CD4-positive, alpha-beta T cell (primary cell): ENCODE measurements around the gene MYLK4. TPM values are rescaled to one million over a fixed set of nuclear protein-coding genes. Genes with fewer than 3 reads are reported as not detected.

Source experiments
- ATAC-seq: fragments of 200-7000 bp; cut with Tn5 transposase; one replicate; pipeline ENCODE4 v1.10.0; 2022; ENCODE audit warnings: mild to moderate bottlenecking; ENCODE audit not compliant: poor library complexity
- CTCF ChIA-PET: fragments of 350-600 bp; sonication (Branson Sonifier 250); formaldehyde crosslinking; loops from one replicate; lab custom pipeline; 2021; ENCODE audit warnings: antibody characterized with exemption, inconsistent platforms; lab: Charles Lee
- POLR2A ChIA-PET: fragments of 350-600 bp; sonication (Branson Sonifier 250); formaldehyde crosslinking; loops from one replicate; lab custom pipeline; 2021; ENCODE audit warnings: antibody characterized with exemption, inconsistent platforms; lab: Charles Lee
- DNase-seq, 14 experiments: peaks; one replicate each; pipeline ENCODE4 v3.0.0-alpha.2; 2013 to 2020; ENCODE audit warnings: mixed read lengths in 2 of 14
- H3K27ac ChIP-seq, 2 donors: one replicate each; pipeline versions ENCODE4 v1.5.1 to v1.7.0; 2013; ENCODE audit warnings: low read length in 2 of 2, low read depth in 1 of 2, mild to moderate bottlenecking in 1 of 2
- H3K27me3 ChIP-seq, 2 experiments: 1 replicate in 1 of 2; 2 replicates in 1 of 2; pipeline versions ENCODE4 v1.6.1 to v1.7.0; 2013; ENCODE audit warnings: low read length in 2 of 2, control low read depth in 1 of 2, mild to moderate bottlenecking in 1 of 2, moderate library complexity in 1 of 2; ENCODE audit not compliant: insufficient read depth in 2 of 2, control insufficient read depth in 1 of 2
- H3K36me3 ChIP-seq: one replicate; pipeline ENCODE4 v1.6.1; 2013; ENCODE audit warnings: low read length, control low read depth; ENCODE audit not compliant: insufficient read depth
- H3K4me1 ChIP-seq: one replicate; pipeline ENCODE4 v1.6.1; 2013; ENCODE audit warnings: low read length, control low read depth; ENCODE audit not compliant: insufficient read depth
- H3K4me3 ChIP-seq: one replicate; pipeline ENCODE4 v1.5.1; 2013; ENCODE audit warnings: mild to moderate bottlenecking, low read length, moderate library complexity
- H3K9me3 ChIP-seq, 2 experiments: 1 replicate in 1 of 2; 2 replicates in 1 of 2; pipeline versions ENCODE4 v1.6.1 to v1.7.0; 2013; ENCODE audit warnings: low read length in 2 of 2, mild to moderate bottlenecking in 2 of 2, control low read depth in 1 of 2, moderate library complexity in 1 of 2; ENCODE audit not compliant: control insufficient read depth in 1 of 2, insufficient read depth in 1 of 2
- H3K27ac Mint-ChIP-seq: one replicate; pipeline ENCODE4 v1.8.0; 2020; ENCODE audit warnings: mixed read lengths
- H3K27me3 Mint-ChIP-seq: one replicate; pipeline ENCODE4 v1.8.0; 2021; ENCODE audit warnings: mixed read lengths
- H3K36me3 Mint-ChIP-seq: one replicate; pipeline ENCODE4 v1.8.0; 2021; ENCODE audit warnings: low read depth, mixed read lengths
- H3K4me1 Mint-ChIP-seq: one replicate; pipeline ENCODE4 v1.8.0; 2021; ENCODE audit warnings: low read depth, mixed read lengths
- H3K4me3 Mint-ChIP-seq: one replicate; pipeline ENCODE4 v1.8.0; 2020; ENCODE audit warnings: mild to moderate bottlenecking, mixed read lengths
- H3K9me3 Mint-ChIP-seq: one replicate; pipeline ENCODE4 v1.8.0; 2020; ENCODE audit warnings: mixed read lengths
- intact Hi-C, 2 experiments: fragments of 100-400 bp; cut with DNase I in 1 of 2; cut with micrococcal nuclease in 1 of 2; formaldehyde crosslinking; loops; one replicate each; pipeline versions ENCODE4 v1.15.1 to v1.9.0; 2023 to 2025; cut with DNase I, micrococcal nuclease
- total RNA-seq, 174 experiments: library from RNA in 2 of 174; stranded (reverse) in 2 of 174; gene quantifications; one replicate each; pipeline ENCODE4 v1.2.3 and lab custom pipeline; 2021 to 2026
- TF ChIP-seq, protein P1 (sequence below): fragments of 200-600 bp; IDR thresholded peaks from one replicate; pipeline ENCODE4 v1.8.0; 2022; ENCODE audit warnings: antibody characterized with exemption, mild to moderate bottlenecking

MYLK4 gene
- total RNA-seq, 2 experiments from 2014 or later = 1.6 to 2.0 TPM

DNA sequence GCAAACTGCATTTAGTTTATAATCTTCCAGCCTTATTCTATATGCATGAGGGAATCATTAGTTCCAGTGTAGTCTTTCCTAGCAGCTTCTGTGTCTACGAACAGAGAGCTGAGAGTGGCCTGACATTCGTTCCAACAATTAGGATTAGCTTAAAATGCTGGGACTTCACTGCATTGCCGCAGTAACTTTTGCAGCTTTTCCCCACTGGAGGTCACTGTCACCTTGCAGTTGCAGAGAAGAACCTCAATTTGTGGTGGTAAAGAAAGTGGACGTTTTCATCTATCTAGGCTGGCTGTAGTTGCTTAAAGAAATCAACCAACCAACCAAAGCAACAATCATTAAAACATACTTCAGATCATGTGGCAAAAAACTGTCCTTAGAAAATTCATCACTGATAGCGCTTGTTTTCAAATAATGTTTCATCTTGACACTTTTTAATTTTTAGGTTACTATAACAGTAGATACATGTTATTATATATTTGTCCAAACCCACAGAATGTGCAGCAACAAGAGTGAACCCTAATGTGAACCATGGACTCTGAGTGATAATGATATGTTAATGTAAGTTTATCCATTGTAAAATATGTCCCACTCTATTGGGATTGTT, 12.2 kb downstream of the MYLK4 start:
- no peaks in the 10 kb centered on the region for H3K27me3 ChIP-seq
- intact Hi-C loops = loop anchor here in 1 of 2 experiments (1.0 kb wide), 3 partner anchors 23 to 194 kb away; no protein-coding TSS in a partner anchor
- peak; percentile 75 for ATAC-seq
- no peaks in the 10 kb centered on the region for H3K4me1 Mint-ChIP-seq
- H3K36me3 Mint-ChIP-seq = no peaks in the 10 kb centered on the region
- H3K4me1 ChIP-seq = no peaks in the 10 kb centered on the region
- no peak overlapping the region for H3K4me3 ChIP-seq
- POLR2A ChIA-PET = interaction anchor here (1.0 to 1.6 kb wide), 3 partner anchors 20 to 103 kb away, joined by 3 read pairs; partner anchors contain the start of gene SERPINB1
- no peak overlapping the region for H3K27ac Mint-ChIP-seq
- CTCF ChIA-PET = interaction anchor here (0.7 to 2.8 kb wide), 6 partner anchors 9 to 251 kb away, joined by 3 to 12 read pairs (median 6); partner anchors contain the start of gene MYLK4
- no peaks in the 10 kb centered on the region for H3K9me3 Mint-ChIP-seq
- H3K36me3 ChIP-seq = no peaks in the 10 kb centered on the region
- DNase-seq = peak; percentile 21 to 75 (median 43)
- TF ChIP-seq, protein P1, sequence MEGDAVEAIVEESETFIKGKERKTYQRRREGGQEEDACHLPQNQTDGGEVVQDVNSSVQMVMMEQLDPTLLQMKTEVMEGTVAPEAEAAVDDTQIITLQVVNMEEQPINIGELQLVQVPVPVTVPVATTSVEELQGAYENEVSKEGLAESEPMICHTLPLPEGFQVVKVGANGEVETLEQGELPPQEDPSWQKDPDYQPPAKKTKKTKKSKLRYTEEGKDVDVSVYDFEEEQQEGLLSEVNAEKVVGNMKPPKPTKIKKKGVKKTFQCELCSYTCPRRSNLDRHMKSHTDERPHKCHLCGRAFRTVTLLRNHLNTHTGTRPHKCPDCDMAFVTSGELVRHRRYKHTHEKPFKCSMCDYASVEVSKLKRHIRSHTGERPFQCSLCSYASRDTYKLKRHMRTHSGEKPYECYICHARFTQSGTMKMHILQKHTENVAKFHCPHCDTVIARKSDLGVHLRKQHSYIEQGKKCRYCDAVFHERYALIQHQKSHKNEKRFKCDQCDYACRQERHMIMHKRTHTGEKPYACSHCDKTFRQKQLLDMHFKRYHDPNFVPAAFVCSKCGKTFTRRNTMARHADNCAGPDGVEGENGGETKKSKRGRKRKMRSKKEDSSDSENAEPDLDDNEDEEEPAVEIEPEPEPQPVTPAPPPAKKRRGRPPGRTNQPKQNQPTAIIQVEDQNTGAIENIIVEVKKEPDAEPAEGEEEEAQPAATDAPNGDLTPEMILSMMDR = peak; percentile 65
- no peak overlapping the region for H3K27ac ChIP-seq
- peaks cover 4% of the 10 kb centered on the region for H3K27me3 Mint-ChIP-seq
- no peaks in the 10 kb centered on the region for H3K9me3 ChIP-seq
- H3K4me3 Mint-ChIP-seq = no peak overlapping the region

DNA sequence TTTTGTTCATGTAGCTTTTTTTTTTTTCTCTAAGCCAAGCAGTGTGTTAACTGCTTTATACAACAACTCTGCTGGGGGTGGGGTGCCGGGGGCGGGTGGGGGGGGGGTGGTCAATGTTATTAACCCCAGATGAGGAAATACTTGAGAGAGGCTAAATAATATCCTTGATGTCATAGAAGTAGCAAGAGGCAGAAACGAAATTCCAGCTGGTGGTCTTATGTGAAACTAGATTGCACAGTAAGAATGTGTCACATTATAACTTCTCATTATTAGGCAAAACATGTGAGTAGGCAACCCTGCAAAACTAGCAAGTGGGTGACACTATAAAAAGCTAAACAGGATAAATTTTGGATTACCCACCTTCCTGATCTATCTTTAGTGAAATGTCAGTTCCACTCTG, 12.8 kb downstream of the MYLK4 start:
- ChIA-PET POLR2A (interaction anchor here (1.0 to 1.6 kb wide), 3 partner anchors 21 to 104 kb away, joined by 3 read pairs; partner anchors contain the start of gene SERPINB1), CTCF (interaction anchor here (0.7 to 2.8 kb wide), 6 partner anchors 9 to 252 kb away, joined by 3 to 12 read pairs (median 6); partner anchors contain the start of gene MYLK4)
- Histone ChIP-seq H3K9me3 (no peaks in the 10 kb centered on the region), H3K4me1 (no peaks in the 10 kb centered on the region), H3K4me3 (no peak overlapping the region), H3K27me3 (no peaks in the 10 kb centered on the region), H3K36me3 (no peaks in the 10 kb centered on the region), H3K27ac (no peak overlapping the region)
- ATAC-seq (no peak), DNase-seq (no peak)
- TF ChIP-seq, protein P1 = no peak
- intact Hi-C loops = loop anchor here in 1 of 2 experiments (1.0 kb wide), 3 partner anchors 23 to 194 kb away; no protein-coding TSS in a partner anchor
- H3K4me3 Mint-ChIP-seq = no peak overlapping the region
- no peak overlapping the region for H3K27ac Mint-ChIP-seq
- H3K27me3 Mint-ChIP-seq = peaks cover 4% of the 10 kb centered on the region
- H3K4me1 Mint-ChIP-seq = no peaks in the 10 kb centered on the region
- H3K36me3 Mint-ChIP-seq = no peaks in the 10 kb centered on the region
- no peaks in the 10 kb centered on the region for H3K9me3 Mint-ChIP-seq

DNA sequence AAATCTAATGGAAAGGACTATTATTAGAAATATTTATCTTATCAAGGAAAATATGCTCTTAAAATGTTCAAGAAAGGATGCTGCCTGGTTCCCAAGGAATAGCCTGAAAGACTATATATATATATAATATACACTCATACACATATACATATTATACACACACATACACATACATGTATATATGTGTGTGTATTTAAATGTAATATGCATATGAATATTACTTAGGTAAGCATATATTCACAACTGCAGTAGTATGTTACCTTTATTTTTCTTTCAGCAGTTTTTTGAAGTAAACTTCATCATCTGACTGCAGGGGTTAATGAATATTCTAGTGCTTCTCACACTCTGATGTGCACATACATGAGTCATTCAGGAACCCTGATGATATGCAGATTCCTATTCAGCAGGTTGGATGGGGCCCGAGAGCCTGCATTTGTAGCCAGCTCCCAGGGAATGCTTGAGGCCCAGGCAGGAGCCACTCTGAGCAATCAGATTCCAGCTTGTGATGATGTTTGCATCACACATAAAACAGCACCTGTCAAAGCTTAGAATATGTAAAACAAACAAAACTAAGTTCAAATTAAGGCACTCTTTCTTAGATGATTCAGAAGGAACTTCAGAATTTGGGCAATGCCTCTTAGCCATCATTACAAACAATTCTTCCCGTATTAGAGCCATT, 16.1 kb downstream of the MYLK4 start:
- no peak for ATAC-seq
- DNase-seq = peak in 1 of 14 experiments; percentile 34
- Mint-ChIP-seq H3K27me3 (peaks cover 4% of the 10 kb centered on the region), H3K4me3 (no peak overlapping the region), H3K4me1 (no peaks in the 10 kb centered on the region), H3K36me3 (no peaks in the 10 kb centered on the region), H3K27ac (no peak overlapping the region), H3K9me3 (no peaks in the 10 kb centered on the region)
- H3K27ac ChIP-seq = no peak overlapping the region
- no peaks in the 10 kb centered on the region for H3K9me3 ChIP-seq
- no peaks in the 10 kb centered on the region for H3K4me1 ChIP-seq
- no peaks in the 10 kb centered on the region for H3K27me3 ChIP-seq
- intact Hi-C loops = no loop called here
- ChIA-PET CTCF (no interaction called here), POLR2A (no interaction called here)
- TF ChIP-seq, protein P1 = no peak
- H3K4me3 ChIP-seq = no peak overlapping the region
- no peaks in the 10 kb centered on the region for H3K36me3 ChIP-seq
